GM12864 (cell line): ENCODE measurements around the gene TEX101.

Experiments
- DNase-seq: peaks from one replicate; pipeline ENCODE4 v3.0.0-alpha.2; 2011; ENCODE audit warnings: low read depth
- H3K4me3 ChIP-seq: 2 replicates; pipeline ENCODE4 v1.5.1; 2011; ENCODE audit warnings: mild to moderate bottlenecking, low read depth, low read length, control low read depth
- TF ChIP-seq, protein P1 (sequence below): IDR thresholded peaks from 2 replicates; pipeline ENCODE4 v1.5.1; 2011; ENCODE audit warnings: low read depth, mild to moderate bottlenecking, moderate library complexity, low read length, control low read depth, inconsistent platforms; ENCODE audit errors: missing control alignments

TEX101 gene

DNA sequence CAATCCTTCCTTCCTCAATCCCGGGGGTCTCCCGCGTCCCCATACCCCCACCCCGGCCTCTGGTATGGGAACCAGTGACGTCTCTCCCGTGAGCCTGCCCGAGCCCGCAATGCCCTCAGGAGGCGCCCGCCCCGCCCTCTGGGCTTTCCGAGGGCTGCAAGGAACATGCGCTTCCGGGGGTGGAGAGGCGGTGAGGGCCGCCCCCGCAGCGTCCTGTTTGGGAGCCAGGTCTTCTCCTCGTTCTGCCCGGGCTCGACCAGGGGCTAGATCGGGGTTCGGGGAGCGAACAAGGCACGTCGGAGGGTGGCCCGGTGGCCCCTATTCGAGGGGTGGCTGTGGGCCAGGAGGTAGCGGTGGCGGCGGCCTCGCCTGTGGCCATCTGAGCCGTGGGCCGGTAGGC lies 6.6 kb upstream of the TEX101 start:
- TF ChIP-seq, protein P1, sequence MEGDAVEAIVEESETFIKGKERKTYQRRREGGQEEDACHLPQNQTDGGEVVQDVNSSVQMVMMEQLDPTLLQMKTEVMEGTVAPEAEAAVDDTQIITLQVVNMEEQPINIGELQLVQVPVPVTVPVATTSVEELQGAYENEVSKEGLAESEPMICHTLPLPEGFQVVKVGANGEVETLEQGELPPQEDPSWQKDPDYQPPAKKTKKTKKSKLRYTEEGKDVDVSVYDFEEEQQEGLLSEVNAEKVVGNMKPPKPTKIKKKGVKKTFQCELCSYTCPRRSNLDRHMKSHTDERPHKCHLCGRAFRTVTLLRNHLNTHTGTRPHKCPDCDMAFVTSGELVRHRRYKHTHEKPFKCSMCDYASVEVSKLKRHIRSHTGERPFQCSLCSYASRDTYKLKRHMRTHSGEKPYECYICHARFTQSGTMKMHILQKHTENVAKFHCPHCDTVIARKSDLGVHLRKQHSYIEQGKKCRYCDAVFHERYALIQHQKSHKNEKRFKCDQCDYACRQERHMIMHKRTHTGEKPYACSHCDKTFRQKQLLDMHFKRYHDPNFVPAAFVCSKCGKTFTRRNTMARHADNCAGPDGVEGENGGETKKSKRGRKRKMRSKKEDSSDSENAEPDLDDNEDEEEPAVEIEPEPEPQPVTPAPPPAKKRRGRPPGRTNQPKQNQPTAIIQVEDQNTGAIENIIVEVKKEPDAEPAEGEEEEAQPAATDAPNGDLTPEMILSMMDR: no peak
- H3K4me3 ChIP-seq: no peak overlapping the region
- DNase-seq: no peak

DNA sequence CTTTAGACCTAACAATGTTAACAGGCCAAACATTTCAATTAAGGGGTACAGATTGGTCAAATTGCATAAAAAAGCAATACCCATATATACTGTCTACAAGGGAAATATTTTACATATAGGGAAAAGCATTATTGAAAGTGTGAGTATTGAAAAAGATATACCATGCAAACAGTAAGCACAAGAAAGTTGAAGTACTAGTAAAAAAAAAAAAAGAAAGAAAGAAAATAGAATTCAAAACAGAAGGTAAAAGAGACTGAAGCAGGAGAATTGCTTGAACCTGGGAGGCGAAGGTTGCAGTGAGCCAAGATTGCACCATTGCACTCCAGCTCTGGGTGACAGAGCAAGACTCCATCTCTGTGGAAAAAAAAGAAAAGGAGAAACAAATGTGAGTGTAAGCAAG lies 5.3 kb upstream of the TEX101 start:
- DNase-seq: no peak
- TF ChIP-seq, protein P1: no peak
- H3K4me3 ChIP-seq: no peak overlapping the region

DNA sequence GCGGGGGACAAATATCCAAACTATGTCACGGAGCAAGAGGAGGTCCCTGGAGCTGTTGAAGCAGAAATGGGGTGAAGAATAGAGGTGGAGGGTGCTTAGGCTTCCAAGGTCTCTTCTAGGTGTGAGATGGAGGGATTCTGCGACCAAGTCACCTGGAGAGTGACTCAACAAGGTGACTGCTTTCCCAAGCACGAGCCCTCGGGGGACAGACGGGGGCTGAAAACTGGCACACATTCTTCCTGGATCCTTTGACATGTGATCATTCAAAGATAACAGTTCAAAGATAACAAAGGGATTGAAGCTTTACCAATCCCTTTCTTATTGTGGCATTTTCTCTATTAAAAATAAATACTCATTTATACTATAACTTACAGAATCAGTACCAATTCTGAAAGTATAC lies 2.2 kb upstream of the TEX101 start:
- H3K4me3 ChIP-seq: no peak overlapping the region
- DNase-seq: no peak
- TF ChIP-seq, protein P1: no peak

DNA sequence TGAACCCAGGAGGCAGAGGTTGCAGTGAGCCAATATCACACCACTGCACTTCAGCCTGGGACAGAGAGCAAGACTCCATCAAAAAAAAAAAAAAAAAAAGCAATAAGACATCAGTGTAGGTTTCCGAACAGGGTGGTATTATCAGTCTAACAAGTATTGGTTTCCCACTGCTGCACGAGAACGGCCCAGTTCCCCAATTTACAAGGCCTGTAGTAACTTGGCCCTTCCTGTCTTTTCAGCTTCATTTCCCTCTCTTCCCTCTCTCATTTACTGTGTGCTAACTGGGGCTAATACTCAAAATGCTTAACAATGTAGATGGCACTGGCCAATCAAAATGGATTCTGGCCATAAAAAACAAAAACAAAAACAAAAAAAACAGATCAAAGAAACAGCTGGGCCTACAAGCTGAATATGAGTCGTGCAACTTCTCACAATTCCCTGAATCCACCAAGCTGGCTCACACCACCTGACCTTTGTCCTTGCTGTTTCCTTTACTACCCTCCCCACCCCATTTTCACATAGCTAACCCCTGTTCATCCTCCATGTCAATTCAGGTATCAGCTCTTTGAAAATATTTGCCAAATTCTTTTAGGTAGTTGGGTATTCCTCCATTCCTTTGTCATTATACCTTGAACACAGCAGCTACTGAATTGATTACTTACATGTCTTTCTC lies 2.4 kb downstream of the TEX101 start:
- no peak for DNase-seq
- H3K4me3 ChIP-seq: no peak overlapping the region
- TF ChIP-seq, protein P1: no peak

DNA sequence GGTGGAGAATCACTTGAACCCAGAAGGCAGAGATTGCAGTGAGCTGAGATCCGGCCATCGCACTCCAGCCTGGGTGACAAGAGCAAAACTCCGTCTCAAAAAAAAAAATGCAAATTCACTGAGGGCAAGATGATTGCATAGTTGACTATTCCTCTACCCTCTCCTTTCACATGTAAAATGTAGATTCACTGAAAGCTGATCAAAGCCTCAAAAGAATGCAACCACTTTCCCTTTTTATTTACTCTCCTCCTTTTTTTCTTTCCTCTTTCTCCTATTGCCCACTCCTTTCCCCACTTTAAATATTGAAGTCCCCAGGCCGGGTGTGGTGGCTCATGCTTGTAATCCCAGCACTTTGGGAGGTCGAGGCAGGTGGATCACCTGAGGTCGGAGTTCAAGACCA lies 6.3 kb downstream of the TEX101 start:
- TF ChIP-seq, protein P1: no peak
- no peak for DNase-seq
- no peak overlapping the region for H3K4me3 ChIP-seq

DNA sequence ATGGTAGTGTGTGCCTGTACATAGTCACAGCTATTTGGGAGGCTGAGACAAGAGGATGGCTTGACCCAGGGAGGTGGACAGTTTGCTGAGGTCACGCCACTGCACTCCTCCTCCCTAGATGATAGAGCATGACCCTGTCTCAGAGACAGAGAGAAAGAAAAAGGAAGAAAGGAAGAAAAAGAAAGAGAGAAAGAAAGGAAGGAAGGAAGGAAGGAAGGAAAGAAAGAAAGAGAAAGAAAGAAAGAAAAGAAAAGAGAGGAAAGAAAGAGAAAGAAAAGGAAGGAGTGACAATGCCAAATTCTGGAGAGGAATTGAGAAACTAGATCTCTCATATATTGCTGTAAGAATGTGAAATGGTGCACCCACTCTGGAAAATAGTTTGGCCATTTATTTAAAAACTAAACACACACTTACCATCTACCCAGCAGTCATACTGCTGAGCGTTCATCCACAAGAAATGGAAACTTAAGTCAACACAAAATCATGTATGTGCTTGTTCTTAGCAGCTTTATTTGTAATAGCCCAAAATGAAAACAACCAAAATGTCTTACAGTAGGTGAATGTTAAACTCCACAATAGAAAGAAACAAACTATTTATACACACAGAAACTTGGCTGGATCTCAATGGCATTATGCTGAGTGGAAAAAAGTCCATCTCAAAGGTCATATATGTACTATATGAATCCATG lies 7.5 kb downstream of the TEX101 start:
- TF ChIP-seq, protein P1: no peak
- no peak overlapping the region for H3K4me3 ChIP-seq
- DNase-seq: no peak

DNA sequence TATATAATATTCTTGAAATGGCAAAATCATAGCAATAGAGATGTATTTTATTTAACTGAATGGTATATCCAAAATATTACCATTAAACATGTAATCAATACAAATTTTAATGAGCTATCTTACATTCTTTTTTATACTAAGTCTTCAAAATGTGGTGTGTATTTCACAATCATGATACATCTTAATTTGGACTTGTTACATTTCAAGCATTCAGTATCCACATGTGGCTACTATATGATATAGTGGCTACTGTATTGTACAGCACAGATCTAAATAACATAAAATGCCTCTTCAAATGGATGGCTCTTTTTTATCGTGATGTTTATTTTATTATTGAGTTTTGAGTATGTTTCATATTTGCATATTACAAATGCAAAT lies 8.0 kb downstream of the TEX101 start:
- no peak for DNase-seq
- no peak overlapping the region for H3K4me3 ChIP-seq
- TF ChIP-seq, protein P1: no peak
